ENCODE data around the gene DNAL1. TPM values are rescaled to one million over a fixed set of nuclear protein-coding genes. Genes with fewer than 3 reads are reported as not detected.
A peak's percentile ranks its signal among the peaks of the same experiment; 100 is the strongest.

The DNAL1 gene
- total RNA-seq, 1 donor from 2014 or later: 29.4 TPM

DNA sequence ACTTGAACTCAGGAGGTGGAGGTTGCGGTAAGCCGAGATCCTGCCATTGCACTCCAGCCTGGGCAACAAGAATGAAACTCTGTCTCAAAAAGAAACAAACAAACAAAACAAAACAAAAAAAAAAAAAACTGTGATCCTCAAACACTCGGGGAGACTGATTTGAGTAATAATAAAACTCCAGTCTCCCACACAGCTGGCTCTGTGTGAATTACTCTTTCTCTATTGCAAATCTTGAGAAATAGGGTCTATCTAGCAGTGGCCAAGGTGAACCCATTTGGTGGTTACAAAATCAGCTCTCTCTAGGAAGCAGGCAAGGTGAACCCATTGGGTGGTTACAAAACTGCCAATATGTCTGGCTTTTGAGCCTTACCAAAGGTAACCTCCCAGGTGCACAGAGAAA, 38.5 kb upstream of the DNAL1 start:
- Histone ChIP-seq H3K9me3 (ENCODE audit: low read depth) (no peaks in the 10 kb centered on the region), H2AFZ (replicated peaks) (no peak overlapping the region), H3K4me3 (no peak overlapping the region), H3K27ac (no peak overlapping the region), H3K9ac (no peak overlapping the region), H3K79me2 (ENCODE audit: low read depth) (no peaks in the 10 kb centered on the region), H3K27me3 (peaks cover 7% of the 10 kb centered on the region), H3K4me1 (no peaks in the 10 kb centered on the region), H3K36me3 (no peaks in the 10 kb centered on the region), H4K20me1 (ENCODE audit: low read depth) (no peaks in the 10 kb centered on the region), H3F3A (ENCODE audit: low read depth) (no peaks in the 10 kb centered on the region), H3K4me2 (no peak overlapping the region)
- Mint-ChIP-seq H3K27me3 (ENCODE audit: insufficient read depth, low read depth) (peaks cover 5% of the 10 kb centered on the region), H3K27ac (no peak overlapping the region), H3K9me3 (peaks cover 16% of the 10 kb centered on the region), H3K36me3 (no peaks in the 10 kb centered on the region), H3K4me3 (no peak overlapping the region), H3K4me1 (peaks cover 13% of the 10 kb centered on the region)
- no peak for DNase-seq (ENCODE audit: low spot score)
- no peak for TF ChIP-seq EZH2 (IDR thresholded peaks at IDR 0.05)
- TF ChIP-seq, protein P1, sequence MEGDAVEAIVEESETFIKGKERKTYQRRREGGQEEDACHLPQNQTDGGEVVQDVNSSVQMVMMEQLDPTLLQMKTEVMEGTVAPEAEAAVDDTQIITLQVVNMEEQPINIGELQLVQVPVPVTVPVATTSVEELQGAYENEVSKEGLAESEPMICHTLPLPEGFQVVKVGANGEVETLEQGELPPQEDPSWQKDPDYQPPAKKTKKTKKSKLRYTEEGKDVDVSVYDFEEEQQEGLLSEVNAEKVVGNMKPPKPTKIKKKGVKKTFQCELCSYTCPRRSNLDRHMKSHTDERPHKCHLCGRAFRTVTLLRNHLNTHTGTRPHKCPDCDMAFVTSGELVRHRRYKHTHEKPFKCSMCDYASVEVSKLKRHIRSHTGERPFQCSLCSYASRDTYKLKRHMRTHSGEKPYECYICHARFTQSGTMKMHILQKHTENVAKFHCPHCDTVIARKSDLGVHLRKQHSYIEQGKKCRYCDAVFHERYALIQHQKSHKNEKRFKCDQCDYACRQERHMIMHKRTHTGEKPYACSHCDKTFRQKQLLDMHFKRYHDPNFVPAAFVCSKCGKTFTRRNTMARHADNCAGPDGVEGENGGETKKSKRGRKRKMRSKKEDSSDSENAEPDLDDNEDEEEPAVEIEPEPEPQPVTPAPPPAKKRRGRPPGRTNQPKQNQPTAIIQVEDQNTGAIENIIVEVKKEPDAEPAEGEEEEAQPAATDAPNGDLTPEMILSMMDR (IDR thresholded peaks at IDR 0.05): no peak
- TF ChIP-seq EZH2phosphoT487 (IDR thresholded peaks at IDR 0.05): no peak

DNA sequence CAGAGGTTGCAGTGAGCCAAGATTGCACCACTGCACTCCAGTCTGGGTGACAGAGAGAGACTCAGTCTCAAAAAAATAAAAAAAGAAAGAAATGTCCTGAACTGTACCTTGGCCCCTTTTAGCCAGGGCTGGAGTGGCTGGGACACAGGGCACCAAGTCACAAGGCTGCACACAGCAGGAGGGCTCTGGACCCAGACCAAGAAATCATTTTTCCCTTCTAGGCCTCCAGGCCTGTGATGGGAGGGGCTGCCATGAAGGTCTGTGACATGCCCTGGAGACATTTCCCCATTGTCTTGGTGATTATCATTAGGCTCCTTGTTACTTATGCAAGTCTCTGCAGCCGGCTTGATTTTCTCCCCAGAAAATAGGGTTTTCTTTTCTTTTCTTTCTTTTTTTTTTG, 37.5 kb upstream of the DNAL1 start:
- no peak overlapping the region for H3K27ac Mint-ChIP-seq
- DNase-seq (ENCODE audit: low spot score): no peak
- H3K9me3 Mint-ChIP-seq: peaks cover 16% of the 10 kb centered on the region

DNA sequence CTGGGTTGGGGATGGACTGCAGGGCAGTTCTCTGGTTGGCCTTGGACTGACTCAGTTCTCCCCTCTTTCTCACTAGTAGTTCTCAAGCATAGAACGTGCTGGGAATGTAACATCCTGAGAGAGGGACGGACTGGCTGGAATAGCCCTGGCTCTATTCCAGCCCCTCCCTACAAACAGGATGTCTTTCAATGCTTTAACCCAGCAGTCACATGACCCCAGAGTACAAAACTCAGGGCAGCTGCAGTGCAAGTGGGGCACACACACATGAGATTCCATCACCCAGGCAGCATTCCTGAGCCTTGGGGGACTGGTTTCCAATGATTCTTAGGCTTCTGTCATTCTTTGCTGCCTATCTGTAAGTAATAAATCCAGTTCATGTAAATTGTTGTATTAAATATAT, 34.1 kb upstream of the DNAL1 start:
- peaks cover 17% of the 10 kb centered on the region for H3F3A ChIP-seq (ENCODE audit: low read depth)
- Mint-ChIP-seq H3K9me3 (peaks cover 9% of the 10 kb centered on the region), H3K4me1 (peaks cover 9% of the 10 kb centered on the region), H3K4me3 (no peak overlapping the region), H3K27me3 (ENCODE audit: insufficient read depth, low read depth) (peaks cover 23% of the 10 kb centered on the region), H3K27ac (no peak overlapping the region), H3K36me3 (no peaks in the 10 kb centered on the region)
- TF ChIP-seq EZH2 (IDR thresholded peaks at IDR 0.05) (no peak), EZH2phosphoT487 (IDR thresholded peaks at IDR 0.05) (no peak)
- TF ChIP-seq, protein P1 (IDR thresholded peaks at IDR 0.05): no peak
- no peak overlapping the region for H3K9ac ChIP-seq
- H3K9me3 ChIP-seq (ENCODE audit: low read depth): no peaks in the 10 kb centered on the region
- no peak overlapping the region for H3K4me3 ChIP-seq
- H3K79me2 ChIP-seq (ENCODE audit: low read depth): no peaks in the 10 kb centered on the region
- no peak overlapping the region for H3K27ac ChIP-seq
- H3K36me3 ChIP-seq: no peaks in the 10 kb centered on the region
- no peaks in the 10 kb centered on the region for H4K20me1 ChIP-seq (ENCODE audit: low read depth)
- DNase-seq (ENCODE audit: low spot score): peak; percentile 28
- H3K4me1 ChIP-seq: no peaks in the 10 kb centered on the region
- no peak overlapping the region for H3K4me2 ChIP-seq
- no peak overlapping the region for H2AFZ ChIP-seq (replicated peaks)
- H3K27me3 ChIP-seq: peaks cover 51% of the 10 kb centered on the region

More for the DNA sequence above, 37.5 kb upstream of the DNAL1 start:
- H3K27me3 Mint-ChIP-seq (ENCODE audit: insufficient read depth, low read depth): peaks cover 8% of the 10 kb centered on the region
- no peaks in the 10 kb centered on the region for H3K9me3 ChIP-seq (ENCODE audit: low read depth)
- no peaks in the 10 kb centered on the region for H3K36me3 Mint-ChIP-seq
- H3K4me3 ChIP-seq: no peak overlapping the region
- H3F3A ChIP-seq (ENCODE audit: low read depth): peaks cover 2% of the 10 kb centered on the region
- no peaks in the 10 kb centered on the region for H3K79me2 ChIP-seq (ENCODE audit: low read depth)
- no peak overlapping the region for H3K4me3 Mint-ChIP-seq
- H3K36me3 ChIP-seq: no peaks in the 10 kb centered on the region
- no peaks in the 10 kb centered on the region for H3K4me1 ChIP-seq
- peaks cover 16% of the 10 kb centered on the region for H3K27me3 ChIP-seq
- H3K4me1 Mint-ChIP-seq: peaks cover 14% of the 10 kb centered on the region
- TF ChIP-seq EZH2 (IDR thresholded peaks at IDR 0.05) (no peak), EZH2phosphoT487 (IDR thresholded peaks at IDR 0.05) (no peak)
- TF ChIP-seq, protein P1 (IDR thresholded peaks at IDR 0.05): no peak
- H3K27ac ChIP-seq: no peak overlapping the region
- H3K4me2 ChIP-seq: no peak overlapping the region
- H2AFZ ChIP-seq (replicated peaks): no peak overlapping the region
- no peak overlapping the region for H3K9ac ChIP-seq
- no peaks in the 10 kb centered on the region for H4K20me1 ChIP-seq (ENCODE audit: low read depth)
